22Rv1 (cell line): ENCODE measurements around the gene RABGAP1L.

Source experiments
- H3K27ac ChIP-seq: fragments of 450-650 bp; 2 replicates; pipeline ENCODE4 v1.5.1; 2017
- ZFX ChIP-seq: fragments of 450-650 bp; IDR thresholded peaks from 2 replicates; pipeline ENCODE4 v1.6.1; 2017; ENCODE audit warnings: antibody characterized with exemption, borderline replicate concordance
- TF ChIP-seq, protein P1 (sequence below): fragments of 450-650 bp; IDR thresholded peaks from 2 replicates; pipeline ENCODE4 v1.5.1; 2017; ENCODE audit warnings: mild to moderate bottlenecking

RABGAP1L gene

GRCh38 chr1:174158767-174159251, 511 bp upstream of the RABGAP1L start:
- no peak for TF ChIP-seq ZFX
- TF ChIP-seq, protein P1, sequence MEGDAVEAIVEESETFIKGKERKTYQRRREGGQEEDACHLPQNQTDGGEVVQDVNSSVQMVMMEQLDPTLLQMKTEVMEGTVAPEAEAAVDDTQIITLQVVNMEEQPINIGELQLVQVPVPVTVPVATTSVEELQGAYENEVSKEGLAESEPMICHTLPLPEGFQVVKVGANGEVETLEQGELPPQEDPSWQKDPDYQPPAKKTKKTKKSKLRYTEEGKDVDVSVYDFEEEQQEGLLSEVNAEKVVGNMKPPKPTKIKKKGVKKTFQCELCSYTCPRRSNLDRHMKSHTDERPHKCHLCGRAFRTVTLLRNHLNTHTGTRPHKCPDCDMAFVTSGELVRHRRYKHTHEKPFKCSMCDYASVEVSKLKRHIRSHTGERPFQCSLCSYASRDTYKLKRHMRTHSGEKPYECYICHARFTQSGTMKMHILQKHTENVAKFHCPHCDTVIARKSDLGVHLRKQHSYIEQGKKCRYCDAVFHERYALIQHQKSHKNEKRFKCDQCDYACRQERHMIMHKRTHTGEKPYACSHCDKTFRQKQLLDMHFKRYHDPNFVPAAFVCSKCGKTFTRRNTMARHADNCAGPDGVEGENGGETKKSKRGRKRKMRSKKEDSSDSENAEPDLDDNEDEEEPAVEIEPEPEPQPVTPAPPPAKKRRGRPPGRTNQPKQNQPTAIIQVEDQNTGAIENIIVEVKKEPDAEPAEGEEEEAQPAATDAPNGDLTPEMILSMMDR = no peak
- H3K27ac ChIP-seq = peak overlapping the region; percentile 94

DNA sequence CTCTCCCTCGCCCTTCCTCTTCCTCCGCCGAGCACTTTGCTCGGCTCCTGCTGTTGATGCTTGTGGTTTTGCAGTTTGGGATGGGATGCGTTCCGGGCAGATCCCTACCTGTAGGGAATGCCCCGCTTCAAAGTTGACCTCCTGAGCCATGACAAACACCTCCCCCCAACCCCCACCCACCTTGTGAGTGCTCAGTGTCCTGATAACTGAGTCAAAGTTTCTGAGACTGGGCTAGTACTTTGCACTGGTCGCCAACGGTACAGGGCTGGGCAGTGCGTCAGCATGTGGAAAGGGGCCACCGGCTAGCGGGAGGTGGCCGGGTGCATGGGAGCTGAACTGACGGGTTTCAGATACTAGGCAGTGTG, 771 bp downstream of the RABGAP1L start:
- H3K27ac ChIP-seq = peak overlapping the region; percentile 94
- no peak for TF ChIP-seq ZFX
- TF ChIP-seq, protein P1 = no peak

DNA sequence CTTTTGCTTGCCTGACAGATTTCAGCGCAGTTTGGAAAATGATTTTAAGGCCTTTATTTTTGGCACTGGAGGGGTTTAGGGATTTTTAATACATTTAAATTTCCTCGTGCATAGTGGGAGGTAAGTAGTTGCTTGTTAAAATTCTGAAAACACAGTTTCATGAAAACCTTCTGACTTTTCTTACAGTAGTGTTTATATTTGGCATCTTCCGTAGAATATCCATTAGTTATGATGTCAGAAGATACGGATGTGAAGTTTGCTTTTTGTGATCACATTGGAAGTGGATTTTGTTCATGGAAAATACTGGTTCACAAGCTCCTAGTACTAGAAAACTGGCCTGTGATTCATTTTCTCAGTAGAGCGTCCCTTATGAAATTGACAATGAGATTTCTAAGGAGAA, 1.3 kb downstream of the RABGAP1L start:
- H3K27ac ChIP-seq = peak overlapping the region; percentile 94
- TF ChIP-seq, protein P1 = no peak
- TF ChIP-seq ZFX = no peak

GRCh38 chr1:174161813-174162212, 2.5 kb downstream of the RABGAP1L start:
- TF ChIP-seq, protein P1 = no peak
- no peak for TF ChIP-seq ZFX
- H3K27ac ChIP-seq = no peak overlapping the region

DNA sequence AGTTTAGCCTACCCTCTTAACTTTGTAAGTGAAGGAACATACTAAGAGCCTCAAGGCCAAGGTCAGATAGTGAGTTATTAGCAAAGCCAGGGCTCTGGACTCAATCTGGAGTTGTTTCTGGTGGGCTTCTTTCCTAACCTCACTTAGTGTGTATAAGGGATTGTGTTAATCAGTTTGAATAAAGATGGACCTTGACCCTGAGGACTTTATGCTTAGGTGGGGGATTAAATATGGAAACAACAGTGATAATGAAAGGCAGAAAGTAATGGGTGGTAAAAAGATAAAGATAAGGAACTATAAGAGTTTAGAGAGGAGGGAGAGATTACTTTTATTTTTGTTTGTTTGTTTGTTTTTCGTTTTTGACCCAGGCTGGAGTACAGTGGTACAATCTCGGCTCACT, 5.5 kb downstream of the RABGAP1L start:
- H3K27ac ChIP-seq = no peak overlapping the region
- no peak for TF ChIP-seq ZFX
- TF ChIP-seq, protein P1 = no peak

GRCh38 chr1:174165471-174166137, 6.3 kb downstream of the RABGAP1L start:
- no peak for TF ChIP-seq ZFX
- TF ChIP-seq, protein P1 = no peak
- no peak overlapping the region; the same call in 1 of the 2 replicates for H3K27ac ChIP-seq

DNA sequence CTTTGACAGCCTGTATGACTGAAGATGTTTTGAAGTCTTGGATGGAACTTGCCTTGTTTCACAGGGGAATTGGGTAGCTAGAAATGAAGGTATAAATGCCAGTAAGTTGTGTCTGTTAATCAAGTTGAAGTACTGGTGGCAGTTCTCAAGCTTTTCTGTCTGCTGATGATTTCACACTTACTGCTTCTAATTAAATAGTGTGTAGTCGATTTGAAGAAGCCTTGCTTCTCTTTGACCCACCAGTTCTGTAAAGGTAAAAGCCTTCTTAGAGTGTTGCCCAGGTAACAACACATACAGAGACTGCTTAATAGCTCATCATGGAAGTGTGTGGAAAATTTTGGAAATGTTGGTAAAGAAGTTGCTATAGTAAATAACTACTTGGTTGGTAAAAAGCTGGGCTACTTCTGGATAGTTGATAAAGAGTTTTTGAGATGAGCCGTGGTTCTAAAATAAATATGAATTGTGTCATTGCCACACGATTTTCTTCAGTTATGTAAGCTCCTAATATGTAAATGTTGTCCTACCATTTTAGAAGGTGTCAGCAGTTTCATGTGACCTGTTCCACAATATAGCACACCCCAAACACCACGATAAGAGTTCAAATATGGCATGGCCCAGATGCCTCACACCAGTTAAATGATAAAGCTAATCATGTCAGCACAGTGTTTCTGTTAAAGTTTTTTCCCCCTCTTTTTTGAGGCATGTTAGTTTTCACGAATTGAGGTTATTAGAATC, 7.4 kb downstream of the RABGAP1L start:
- no peak overlapping the region; the same call in 1 of the 2 replicates for H3K27ac ChIP-seq
- TF ChIP-seq ZFX = no peak
- TF ChIP-seq, protein P1 = no peak
